ENCODE results near the gene SH2D4B.
"Not testable (repeated sequence)": the region's sequence is repeated elsewhere in the genome, so short reads cannot be mapped to it uniquely, and the experiment has no call there.

The SH2D4B gene

DNA sequence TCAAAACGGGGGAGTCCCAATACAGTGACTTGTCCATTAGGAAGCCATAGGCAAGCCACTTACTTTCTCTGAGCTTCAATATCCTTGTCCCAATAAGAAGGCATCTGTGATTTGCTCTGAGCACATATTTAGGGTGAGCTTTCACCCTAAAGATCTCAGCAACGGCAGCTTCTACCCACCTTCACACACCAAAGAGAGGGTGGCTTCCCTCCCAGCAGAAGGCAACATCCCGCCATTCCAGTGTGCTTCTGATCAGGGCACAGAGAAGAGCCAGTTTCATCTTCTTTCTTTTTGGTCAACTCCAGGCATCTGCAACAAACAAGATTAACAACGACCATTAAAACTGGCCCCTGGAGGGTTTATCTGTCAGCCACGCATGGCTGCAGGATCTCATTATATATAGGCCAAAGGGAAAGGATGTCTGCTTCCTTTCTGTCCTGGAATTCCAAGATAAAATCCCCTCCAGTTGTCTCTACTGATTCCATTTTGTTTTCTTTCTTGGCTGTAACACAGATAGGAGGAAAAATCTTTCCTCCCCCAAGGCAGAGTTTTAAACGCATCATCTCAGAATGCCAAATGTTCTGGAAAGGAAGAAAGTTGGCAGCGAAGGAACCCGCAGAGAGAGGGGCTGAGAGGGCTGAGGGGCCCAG is 491 bp upstream of the SH2D4B start:
- H3K27me3 ChIP-seq (ENCODE audit: insufficient read depth, low read length): no peaks in the 10 kb centered on the region
- no peaks in the 10 kb centered on the region for H3K4me1 ChIP-seq (ENCODE audit: insufficient read depth, low read length)
- no peak overlapping the region for H3K4me3 ChIP-seq (ENCODE audit: low read length)
- H2AFZ ChIP-seq (ENCODE audit: low read depth, low read length): no peak overlapping the region
- peaks cover 3% of the 10 kb centered on the region for H3K9me3 ChIP-seq (ENCODE audit: low read length)
- H3K36me3 ChIP-seq (ENCODE audit: insufficient read depth, low read length): no peaks in the 10 kb centered on the region

- Histone ChIP-seq H3K4me1 (ENCODE audit: insufficient read depth, low read length) (no peaks in the 10 kb centered on the region), H3K27me3 (ENCODE audit: insufficient read depth, low read length) (no peaks in the 10 kb centered on the region), H3K36me3 (ENCODE audit: insufficient read depth, low read length) (no peaks in the 10 kb centered on the region), H3K9me3 (ENCODE audit: low read length) (peaks cover 6% of the 10 kb centered on the region), H2AFZ (ENCODE audit: low read depth, low read length) (no peak overlapping the region), H3K4me3 (ENCODE audit: low read length) (no peak overlapping the region)
Observed at GRCh38 chr10:80538481-80539185, 931 bp downstream of the SH2D4B start.

- Histone ChIP-seq H3K9me3 (ENCODE audit: low read length) (peaks cover 6% of the 10 kb centered on the region), H3K27me3 (ENCODE audit: insufficient read depth, low read length) (no peaks in the 10 kb centered on the region), H3K36me3 (ENCODE audit: insufficient read depth, low read length) (no peaks in the 10 kb centered on the region), H2AFZ (ENCODE audit: low read depth, low read length) (no peak overlapping the region), H3K4me1 (ENCODE audit: insufficient read depth, low read length) (peaks cover 3% of the 10 kb centered on the region), H3K4me3 (ENCODE audit: low read length) (no peak overlapping the region)
Observed at GRCh38 chr10:80539421-80540031, 1.8 kb downstream of the SH2D4B start.

DNA sequence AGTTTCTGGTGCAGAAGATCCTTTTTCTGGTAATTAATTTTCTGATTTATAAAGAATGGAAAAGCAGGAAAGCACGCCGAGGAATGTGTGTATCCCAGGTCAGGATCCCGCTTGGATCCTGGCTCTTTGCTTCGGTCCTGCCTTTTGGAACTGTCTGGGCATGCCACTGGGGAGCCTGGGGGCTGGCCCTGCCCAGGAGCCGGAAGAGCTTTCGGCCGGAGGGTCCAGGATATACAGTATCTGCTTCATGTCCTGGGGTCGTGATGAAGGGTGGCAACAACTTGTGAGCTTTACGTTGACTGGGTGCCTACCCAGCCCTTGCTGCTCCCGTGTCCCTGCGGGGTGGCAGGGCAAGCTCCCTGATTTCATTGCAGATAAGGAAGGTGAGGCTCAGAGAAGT is 2.4 kb downstream of the SH2D4B start:
- H3K36me3 ChIP-seq (ENCODE audit: insufficient read depth, low read length): no peaks in the 10 kb centered on the region
- H3K4me3 ChIP-seq (ENCODE audit: low read length): no peak overlapping the region
- no peaks in the 10 kb centered on the region for H3K27me3 ChIP-seq (ENCODE audit: insufficient read depth, low read length)
- H3K4me1 ChIP-seq (ENCODE audit: insufficient read depth, low read length): peaks cover 4% of the 10 kb centered on the region
- no peak overlapping the region for H2AFZ ChIP-seq (ENCODE audit: low read depth, low read length)
- peaks cover 6% of the 10 kb centered on the region for H3K9me3 ChIP-seq (ENCODE audit: low read length)

DNA sequence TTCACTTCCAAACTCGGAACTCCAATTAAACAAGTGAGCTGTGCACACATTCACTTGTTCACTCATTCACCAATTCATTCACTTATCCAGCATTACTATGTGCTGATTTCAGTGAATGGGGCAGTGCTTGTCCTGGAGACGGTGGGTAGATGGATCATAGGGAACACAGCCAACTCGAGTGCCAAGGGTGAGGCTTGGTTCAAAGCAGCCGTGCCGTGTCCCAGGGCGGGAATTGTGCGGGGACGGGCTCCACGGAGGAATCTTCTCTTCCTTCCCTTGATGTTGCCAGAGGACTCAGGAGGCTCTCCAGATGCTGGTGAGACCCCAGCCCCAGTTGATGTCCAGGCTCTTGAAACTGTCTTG is 2.9 kb downstream of the SH2D4B start:
- Histone ChIP-seq H3K27me3 (ENCODE audit: insufficient read depth, low read length) (no peaks in the 10 kb centered on the region), H3K4me1 (ENCODE audit: insufficient read depth, low read length) (peaks cover 4% of the 10 kb centered on the region), H3K4me3 (ENCODE audit: low read length) (no peak overlapping the region), H2AFZ (ENCODE audit: low read depth, low read length) (no peak overlapping the region), H3K9me3 (ENCODE audit: low read length) (peaks cover 5% of the 10 kb centered on the region), H3K36me3 (ENCODE audit: insufficient read depth, low read length) (no peaks in the 10 kb centered on the region)

DNA sequence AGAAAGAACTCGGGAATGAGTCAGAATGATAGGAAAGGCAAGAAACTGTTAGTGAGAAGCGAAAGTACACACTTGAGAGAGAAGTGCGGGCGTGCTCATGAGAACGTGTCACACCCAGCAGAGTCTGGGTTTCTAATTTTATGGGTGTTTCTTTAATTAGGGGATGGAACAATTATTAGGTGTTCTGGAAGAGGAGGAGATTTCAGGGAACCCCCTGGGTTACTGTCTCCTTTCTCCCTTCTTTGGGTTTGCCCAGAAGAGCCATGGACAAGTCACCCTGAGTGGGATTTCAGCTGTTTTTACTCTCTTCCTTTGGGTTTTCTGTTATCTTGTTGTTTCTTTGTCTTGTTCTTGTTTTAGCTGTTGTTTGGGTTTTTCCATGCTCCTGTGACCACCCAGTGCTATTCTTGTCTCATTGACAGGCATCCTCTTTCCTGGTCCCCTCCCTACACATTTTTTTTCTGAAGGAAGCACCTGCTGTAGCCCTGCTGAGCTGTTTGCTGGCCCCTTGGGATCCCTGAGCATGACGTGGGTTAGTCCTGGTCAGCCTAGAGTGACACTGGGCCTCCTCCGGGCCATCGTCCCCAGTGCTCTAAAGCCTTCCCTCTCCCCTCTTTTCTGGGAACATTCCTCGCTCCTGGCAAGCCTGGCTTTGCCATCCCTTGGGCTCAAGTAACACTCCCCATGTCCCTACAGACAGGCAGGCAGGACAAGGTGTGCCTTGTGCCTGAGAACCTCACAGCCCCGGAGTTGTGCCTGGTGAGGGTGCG is 3.5 kb downstream of the SH2D4B start:
- Histone ChIP-seq H2AFZ (ENCODE audit: low read depth, low read length) (no peak overlapping the region), H3K4me1 (ENCODE audit: insufficient read depth, low read length) (peaks cover 4% of the 10 kb centered on the region), H3K9me3 (ENCODE audit: low read length) (peaks cover 3% of the 10 kb centered on the region), H3K27me3 (ENCODE audit: insufficient read depth, low read length) (no peaks in the 10 kb centered on the region), H3K36me3 (ENCODE audit: insufficient read depth, low read length) (no peaks in the 10 kb centered on the region), H3K4me3 (ENCODE audit: low read length) (no peak overlapping the region)

DNA sequence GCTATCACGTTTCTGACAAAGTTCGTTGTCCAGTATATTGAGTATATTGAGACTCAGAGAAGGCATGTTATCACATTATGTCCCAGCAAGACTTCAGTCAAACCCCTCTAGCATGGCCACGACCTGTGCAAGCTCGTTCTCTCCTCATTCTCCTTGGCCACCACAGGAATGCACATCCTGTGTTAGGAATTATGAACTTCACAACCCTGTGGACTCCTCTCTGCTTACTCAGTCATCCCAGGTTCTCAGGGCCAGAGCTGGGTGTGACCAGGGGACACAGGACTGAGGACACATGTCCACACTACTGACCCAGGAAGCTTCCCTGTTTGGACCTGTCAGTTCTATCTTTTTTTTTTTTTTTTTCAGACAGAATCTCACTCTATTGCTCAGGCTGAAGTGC is 4.4 kb downstream of the SH2D4B start:
- Histone ChIP-seq H3K27me3 (ENCODE audit: insufficient read depth, low read length) (no peaks in the 10 kb centered on the region), H3K4me1 (ENCODE audit: insufficient read depth, low read length) (peaks cover 4% of the 10 kb centered on the region), H2AFZ (ENCODE audit: low read depth, low read length) (no peak overlapping the region), H3K36me3 (ENCODE audit: insufficient read depth, low read length) (no peaks in the 10 kb centered on the region), H3K4me3 (ENCODE audit: low read length) (no peak overlapping the region), H3K9me3 (ENCODE audit: low read length) (peaks cover 3% of the 10 kb centered on the region)

GRCh38 chr10:80542652-80543318 is 5.1 kb downstream of the SH2D4B start:
- Histone ChIP-seq H3K4me1 (ENCODE audit: insufficient read depth, low read length) (peaks cover 4% of the 10 kb centered on the region), H3K27me3 (ENCODE audit: insufficient read depth, low read length) (no peaks in the 10 kb centered on the region), H3K36me3 (ENCODE audit: insufficient read depth, low read length) (no peaks in the 10 kb centered on the region), H2AFZ (ENCODE audit: low read depth, low read length) (no peak overlapping the region), H3K9me3 (ENCODE audit: low read length) (peaks cover 3% of the 10 kb centered on the region), H3K4me3 (ENCODE audit: low read length) (no peak overlapping the region)

- not testable (repeated sequence) for H3K4me3 ChIP-seq (ENCODE audit: low read length); H3K4me1 ChIP-seq (ENCODE audit: insufficient read depth, low read length); H3K9me3 ChIP-seq (ENCODE audit: low read length); H3K36me3 ChIP-seq (ENCODE audit: insufficient read depth, low read length); H2AFZ ChIP-seq (ENCODE audit: low read depth, low read length); H3K27me3 ChIP-seq (ENCODE audit: insufficient read depth, low read length)
Observed at GRCh38 chr10:80543319-80543672, 5.6 kb downstream of the SH2D4B start.

GRCh38 chr10:80544316-80544953 is 6.7 kb downstream of the SH2D4B start:
- Histone ChIP-seq H3K4me3 (ENCODE audit: low read length) (no peak overlapping the region), H3K36me3 (ENCODE audit: insufficient read depth, low read length) (no peaks in the 10 kb centered on the region), H3K27me3 (ENCODE audit: insufficient read depth, low read length) (no peaks in the 10 kb centered on the region), H2AFZ (ENCODE audit: low read depth, low read length) (no peak overlapping the region), H3K4me1 (ENCODE audit: insufficient read depth, low read length) (peaks cover 4% of the 10 kb centered on the region), H3K9me3 (ENCODE audit: low read length) (peaks cover 3% of the 10 kb centered on the region)

GRCh38 chr10:80545258-80545881 is 7.7 kb downstream of the SH2D4B start:
- H2AFZ ChIP-seq (ENCODE audit: low read depth, low read length): no peak overlapping the region
- H3K9me3 ChIP-seq (ENCODE audit: low read length): peaks cover 3% of the 10 kb centered on the region
- no peaks in the 10 kb centered on the region for H3K27me3 ChIP-seq (ENCODE audit: insufficient read depth, low read length)
- peaks cover 4% of the 10 kb centered on the region for H3K4me1 ChIP-seq (ENCODE audit: insufficient read depth, low read length)
- H3K4me3 ChIP-seq (ENCODE audit: low read length): no peak overlapping the region
- no peaks in the 10 kb centered on the region for H3K36me3 ChIP-seq (ENCODE audit: insufficient read depth, low read length)

DNA sequence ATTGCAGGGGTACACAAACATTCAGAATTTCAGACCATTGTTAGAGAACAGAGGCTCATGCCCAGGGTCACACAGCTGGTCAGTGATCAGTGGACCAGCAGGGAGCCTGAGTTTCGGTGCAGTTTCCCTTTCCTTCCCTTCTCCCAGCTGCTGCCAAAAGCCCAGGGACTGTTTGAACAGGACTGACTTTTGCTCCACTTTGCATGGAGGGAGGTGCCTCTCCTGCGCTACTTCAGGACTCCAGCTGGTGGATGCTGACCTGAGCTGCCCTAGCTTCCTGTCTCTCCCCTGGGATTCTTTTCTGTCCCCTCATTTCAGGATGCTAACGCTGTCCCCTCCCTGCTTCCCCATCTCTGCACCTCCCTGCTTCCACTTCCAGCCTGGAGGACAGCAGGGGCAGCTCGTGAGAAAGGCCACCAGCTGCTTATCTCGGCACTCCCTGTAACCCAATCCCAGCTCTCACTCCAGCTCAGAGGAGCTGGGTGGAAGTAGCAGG is 14.5 kb downstream of the SH2D4B start:
- Histone ChIP-seq H2AFZ (ENCODE audit: low read depth, low read length) (no peak overlapping the region), H3K36me3 (ENCODE audit: insufficient read depth, low read length) (no peaks in the 10 kb centered on the region), H3K9me3 (ENCODE audit: low read length) (no peaks in the 10 kb centered on the region), H3K4me1 (ENCODE audit: insufficient read depth, low read length) (peaks cover 9% of the 10 kb centered on the region), H3K4me3 (ENCODE audit: low read length) (no peak overlapping the region), H3K27me3 (ENCODE audit: insufficient read depth, low read length) (no peaks in the 10 kb centered on the region)
